IMR-90 (cell line): ENCODE data around the gene NTRK3. TPM values are rescaled to one million over a fixed set of nuclear protein-coding genes. Genes with fewer than 3 reads are reported as not detected.

Experiments used
- ATAC-seq: fragments of 200-7000 bp; cut with Tn5 transposase; 2 replicates; pipeline ENCODE4 v1.9.1; 2020; ENCODE audit warnings: low read depth, mild to moderate bottlenecking, moderate library complexity
- BruUV-seq: library from RNA; stranded (reverse); fragments of 400-500 nt; replicated peaks from 2 replicates; lab custom pipeline; 2021; lab: Mats Ljungman, UMichigan
- CTCF ChIA-PET: fragments of 300-600 bp; formaldehyde crosslinking; extraction: SDS; loops from one replicate; lab custom pipeline; 2021; ENCODE audit warnings: antibody characterized with exemption; lab: Yijun Ruan, JAX
- POLR2A ChIA-PET: fragments of 300-600 bp; sonication (Branson Sonifier 250); formaldehyde crosslinking; loops from one replicate; lab custom pipeline; 2022; ENCODE audit warnings: antibody characterized with exemption; ENCODE audit not compliant: unreplicated experiment; lab: Charles Lee
- DNase-seq: peaks from one replicate; pipeline ENCODE4 v3.0.0; 2013
- H2AFZ ChIP-seq: replicated peaks from 2 replicates; pipeline ENCODE3; 2013; ENCODE audit warnings: low read length, mild to moderate bottlenecking; ENCODE audit not compliant: poor library complexity
- H2AK5ac ChIP-seq: 2 replicates; pipeline ENCODE4 v1.6.1; 2013; ENCODE audit warnings: low read depth, low read length, inconsistent platforms
- H2AK9ac ChIP-seq: replicated peaks from 2 replicates; pipeline ENCODE3; 2013; ENCODE audit warnings: mild to moderate bottlenecking, low read depth, low read length, moderate library complexity; ENCODE audit not compliant: poor library complexity
- H2BK120ac ChIP-seq: 2 replicates; pipeline ENCODE4 v1.6.1; 2013; ENCODE audit warnings: low read depth, low read length, inconsistent platforms
- H2BK15ac ChIP-seq: 3 replicates; pipeline ENCODE4 v1.6.1; 2013; ENCODE audit warnings: low read depth, low read length, inconsistent platforms
- H2BK20ac ChIP-seq: 2 replicates; pipeline ENCODE4 v1.6.1; 2013; ENCODE audit warnings: low read depth, mild to moderate bottlenecking, inconsistent platforms, low read length, moderate library complexity
- H2BK5ac ChIP-seq: 2 replicates; pipeline ENCODE4 v1.6.1; 2013; ENCODE audit warnings: mild to moderate bottlenecking, low read depth, low read length, inconsistent platforms; ENCODE audit not compliant: poor library complexity, severe bottlenecking
- H3K14ac ChIP-seq: replicated peaks from 2 replicates; pipeline ENCODE4 v1.6.1; 2013; ENCODE audit warnings: low read depth, low read length, inconsistent platforms
- H3K18ac ChIP-seq: 2 replicates; pipeline ENCODE4 v1.6.1; 2013; ENCODE audit warnings: low read depth, low read length, control low read depth
- H3K23ac ChIP-seq: 2 replicates; pipeline ENCODE4 v1.6.1; 2013; ENCODE audit warnings: low read depth, low read length, inconsistent platforms
- H3K27ac ChIP-seq: 2 replicates; pipeline ENCODE4 v1.5.1; 2013; ENCODE audit warnings: mild to moderate bottlenecking, control low read depth, low read length; ENCODE audit not compliant: insufficient read depth
- H3K27me3 ChIP-seq: 2 replicates; pipeline ENCODE4 v1.6.1; 2013; ENCODE audit warnings: low read length; ENCODE audit not compliant: control insufficient read depth, insufficient read depth
- H3K36me3 ChIP-seq: 2 replicates; pipeline ENCODE4 v1.6.1; 2013; ENCODE audit warnings: low read length, mixed read lengths; ENCODE audit not compliant: control insufficient read depth, insufficient read depth
- H3K4ac ChIP-seq: 2 replicates; pipeline ENCODE4 v1.6.1; 2013; ENCODE audit warnings: low read depth, low read length, inconsistent platforms
- H3K4me1 ChIP-seq: 2 replicates; pipeline ENCODE4 v1.6.1; 2013; ENCODE audit warnings: low read length, mixed read lengths; ENCODE audit not compliant: control insufficient read depth, insufficient read depth
- H3K4me2 ChIP-seq: 2 replicates; pipeline ENCODE4 v1.6.1; 2013; ENCODE audit warnings: low read depth, mild to moderate bottlenecking, control low read depth, low read length, moderate library complexity
- H3K4me3 ChIP-seq: 2 replicates; pipeline ENCODE4 v1.5.1; 2013; ENCODE audit warnings: low read depth, mild to moderate bottlenecking, control low read depth, low read length, moderate library complexity; ENCODE audit not compliant: insufficient read depth
- H3K56ac ChIP-seq: 2 replicates; pipeline ENCODE4 v1.6.1; 2013; ENCODE audit warnings: low read length, inconsistent platforms; ENCODE audit not compliant: insufficient read depth; ENCODE audit errors: extremely low read depth
- H3K79me1 ChIP-seq, 2 experiments: 2 replicates each; pipeline ENCODE4 v1.6.1; 2013; ENCODE audit warnings: low read length in 2 of 2, inconsistent platforms in 1 of 2, low read depth in 1 of 2
- H3K9ac ChIP-seq: 2 replicates; pipeline ENCODE4 v1.6.1; 2013; ENCODE audit warnings: low read depth, low read length, control low read depth
- H3K9me1 ChIP-seq: 2 replicates; pipeline ENCODE4 v1.6.1; 2013; ENCODE audit warnings: low read length, inconsistent platforms; ENCODE audit not compliant: insufficient read depth
- H3K9me3 ChIP-seq: 2 replicates; pipeline ENCODE4 v1.6.1; 2013; ENCODE audit warnings: low read length; ENCODE audit not compliant: control insufficient read depth, insufficient read depth
- H4K20me1 ChIP-seq: 2 replicates; pipeline ENCODE4 v1.6.1; 2013; ENCODE audit warnings: low read length, inconsistent platforms; ENCODE audit not compliant: insufficient read depth
- H4K5ac ChIP-seq: 2 replicates; pipeline ENCODE4 v1.6.1; 2013; ENCODE audit warnings: mild to moderate bottlenecking, low read depth, low read length, control low read depth
- H4K8ac ChIP-seq, 2 experiments: 2 replicates each; pipeline ENCODE4 v1.6.1; 2013; ENCODE audit warnings: low read depth in 2 of 2, low read length in 2 of 2, control low read depth in 1 of 2, inconsistent platforms in 1 of 2
- H4K91ac ChIP-seq: 2 replicates; pipeline ENCODE4 v1.6.1; 2013; ENCODE audit warnings: low read depth, low read length, inconsistent platforms; ENCODE audit not compliant: insufficient read depth
- CEBPB ChIP-seq: IDR thresholded peaks from 2 replicates; pipeline ENCODE4 v1.6.1; 2012; ENCODE audit warnings: low read depth, low read length, improper control_type of control experiment
- MAZ ChIP-seq: IDR thresholded peaks from 2 replicates; pipeline ENCODE4 v1.6.1; 2012; ENCODE audit warnings: low read depth, mild to moderate bottlenecking, low read length, improper control_type of control experiment, moderate library complexity, borderline replicate concordance
- RAD21 ChIP-seq: IDR thresholded peaks from 2 replicates; pipeline ENCODE4 v1.6.1; 2012; ENCODE audit warnings: low read length, improper control_type of control experiment
- USF2 ChIP-seq: fragments of 150-350 bp; IDR thresholded peaks from 2 replicates; pipeline ENCODE4 v1.6.1; 2017; ENCODE audit warnings: mild to moderate bottlenecking, antibody characterized with exemption, low read length, low read depth
- dilution Hi-C: fragments of 300-500 bp; cut with HindIII; formaldehyde crosslinking; loops from one replicate; pipeline ENCODE4 v1.14.3; 2018; ENCODE audit warnings: low sequenced_read_pairs; ENCODE audit not compliant: unreplicated experiment
- in situ Hi-C: fragments of 300-500 bp; cut with MboI; formaldehyde crosslinking; loops from 3 replicates; pipeline ENCODE4 v1.14.3; 2019; ENCODE audit warnings: low sequenced_read_pairs, inconsistent platforms, mixed read lengths
- intact Hi-C: fragments of 100-400 bp; cut with micrococcal nuclease; formaldehyde crosslinking; loops from 2 replicates; pipeline ENCODE4 v1.10.0; 2022
- polyA plus RNA-seq, 3 experiments: library from polyadenylated mRNA; depleted of rRNA; stranded (reverse); fragments of >200 nt; gene quantifications; 2 replicates each; pipeline ENCODE4 v1.2.3, GENCODE V29; 2012; ENCODE audit warnings: low replicate concordance in 1 of 3
- total RNA-seq: library from RNA; depleted of rRNA; stranded (reverse); fragments of >200 nt; gene quantifications from 2 replicates; pipeline ENCODE4 v1.2.3, GENCODE V29; 2012
- TF ChIP-seq, protein P1 (sequence below): conservative IDR thresholded peaks from 2 replicates; pipeline ENCODE4 v1.5.1; 2012; ENCODE audit warnings: mild to moderate bottlenecking, low read depth, low read length, improper control_type of control experiment

Gene NTRK3
- total and polyA plus RNA-seq, 2 of the 4 experiments (the other 2 are of a cell fraction) = under 0.01 to 0.15 TPM

DNA sequence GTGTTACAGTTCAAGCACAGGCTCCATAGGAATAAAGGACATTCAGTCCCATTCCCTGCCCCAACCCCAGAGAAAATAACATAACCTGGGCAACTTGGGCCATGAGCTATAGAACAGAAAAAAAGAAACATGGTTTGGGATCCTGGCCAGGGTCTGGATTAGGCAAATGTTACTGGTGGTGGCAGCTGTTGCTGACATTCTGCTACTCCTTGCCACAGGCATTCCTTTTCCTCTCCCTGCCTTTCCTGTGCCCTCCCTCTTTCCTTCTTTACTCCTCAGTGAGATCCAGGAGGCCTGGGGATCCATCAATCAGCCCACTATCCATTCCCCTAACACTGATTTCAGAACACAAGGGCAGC is 129.1 kb downstream of the NTRK3 start:
- Histone ChIP-seq H3K9me1 (no peaks in the 10 kb centered on the region), H2AK5ac (no peak overlapping the region), H3K14ac (no peak overlapping the region), H3K4me3 (no peak overlapping the region), H2BK15ac (no peak overlapping the region), H2BK5ac (no peak overlapping the region), H3K56ac (no peak overlapping the region), H4K91ac (no peak overlapping the region), H4K20me1 (no peaks in the 10 kb centered on the region), H2AFZ (no peak overlapping the region), H3K4me1 (no peaks in the 10 kb centered on the region), H3K4ac (no peak overlapping the region), H4K8ac (no peak overlapping the region), H2BK20ac (no peak overlapping the region), H3K4me2 (no peak overlapping the region), H3K27me3 (no peaks in the 10 kb centered on the region), H4K5ac (no peak overlapping the region), H3K18ac (no peak overlapping the region), H2AK9ac (no peak overlapping the region), H2BK120ac (no peak overlapping the region), H3K36me3 (no peaks in the 10 kb centered on the region), H3K79me1 (no peaks in the 10 kb centered on the region), H3K9ac (no peak overlapping the region), H3K23ac (no peak overlapping the region), H3K9me3 (peaks cover 20% of the 10 kb centered on the region), H3K27ac (no peak overlapping the region)
- ATAC-seq (no peak), DNase-seq (no peak)
- in situ Hi-C loops = no loop called here
- dilution Hi-C loops = no loop called here
- no peak for TF ChIP-seq MAZ
- TF ChIP-seq CEBPB = no peak
- no peak for TF ChIP-seq USF2
- TF ChIP-seq, protein P1, sequence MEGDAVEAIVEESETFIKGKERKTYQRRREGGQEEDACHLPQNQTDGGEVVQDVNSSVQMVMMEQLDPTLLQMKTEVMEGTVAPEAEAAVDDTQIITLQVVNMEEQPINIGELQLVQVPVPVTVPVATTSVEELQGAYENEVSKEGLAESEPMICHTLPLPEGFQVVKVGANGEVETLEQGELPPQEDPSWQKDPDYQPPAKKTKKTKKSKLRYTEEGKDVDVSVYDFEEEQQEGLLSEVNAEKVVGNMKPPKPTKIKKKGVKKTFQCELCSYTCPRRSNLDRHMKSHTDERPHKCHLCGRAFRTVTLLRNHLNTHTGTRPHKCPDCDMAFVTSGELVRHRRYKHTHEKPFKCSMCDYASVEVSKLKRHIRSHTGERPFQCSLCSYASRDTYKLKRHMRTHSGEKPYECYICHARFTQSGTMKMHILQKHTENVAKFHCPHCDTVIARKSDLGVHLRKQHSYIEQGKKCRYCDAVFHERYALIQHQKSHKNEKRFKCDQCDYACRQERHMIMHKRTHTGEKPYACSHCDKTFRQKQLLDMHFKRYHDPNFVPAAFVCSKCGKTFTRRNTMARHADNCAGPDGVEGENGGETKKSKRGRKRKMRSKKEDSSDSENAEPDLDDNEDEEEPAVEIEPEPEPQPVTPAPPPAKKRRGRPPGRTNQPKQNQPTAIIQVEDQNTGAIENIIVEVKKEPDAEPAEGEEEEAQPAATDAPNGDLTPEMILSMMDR = no peak
- no peak for TF ChIP-seq RAD21
- BruUV-seq = no TSS peak
- POLR2A ChIA-PET = no interaction called here
- intact Hi-C loops = no loop called here
- CTCF ChIA-PET = no interaction called here
